GM23248 (cell line): ENCODE measurements around the gene COL23A1. TPM values are rescaled to one million over a fixed set of nuclear protein-coding genes. Genes with fewer than 3 reads are reported as not detected.

Experiments used
- DNase-seq: peaks from one replicate; pipeline ENCODE4 v3.0.0-alpha.2; 2015
- H2AFZ ChIP-seq: fragments of 200-600 bp; sonication (generic); 2 replicates; pipeline ENCODE4 v1.6.1; 2016; ENCODE audit warnings: antibody characterized with exemption
- H3F3A ChIP-seq: fragments of 200-600 bp; sonication (generic); 2 replicates; pipeline ENCODE4 v1.6.1; 2016; ENCODE audit warnings: mild to moderate bottlenecking, antibody characterized with exemption, mixed run types; ENCODE audit not compliant: insufficient read depth
- H3K27ac ChIP-seq: fragments of 200-600 bp; sonication (generic); 2 replicates; pipeline ENCODE4 v1.5.1; 2016; ENCODE audit warnings: mild to moderate bottlenecking
- H3K27me3 ChIP-seq: fragments of 200-600 bp; sonication (generic); replicated peaks from 2 replicates; pipeline ENCODE4 v1.6.1; 2016; ENCODE audit warnings: mild to moderate bottlenecking; ENCODE audit not compliant: insufficient read depth
- H3K36me3 ChIP-seq: fragments of 200-600 bp; sonication (generic); 2 replicates; pipeline ENCODE4 v1.6.1; 2016; ENCODE audit warnings: low read depth, mild to moderate bottlenecking
- H3K4me1 ChIP-seq: fragments of 200-600 bp; sonication (generic); 2 replicates; pipeline ENCODE4 v1.6.1; 2016; ENCODE audit warnings: mild to moderate bottlenecking; ENCODE audit not compliant: insufficient read depth
- H3K4me2 ChIP-seq: fragments of 200-600 bp; sonication (generic); one replicate; pipeline ENCODE4 v1.6.1; 2016; ENCODE audit warnings: mild to moderate bottlenecking; ENCODE audit not compliant: unreplicated experiment
- H3K4me3 ChIP-seq: fragments of 200-600 bp; sonication (generic); 2 replicates; pipeline ENCODE4 v1.5.1; 2016; ENCODE audit warnings: mild to moderate bottlenecking
- H3K79me2 ChIP-seq: fragments of 200-600 bp; sonication (generic); 2 replicates; pipeline ENCODE4 v1.6.1; 2016; ENCODE audit warnings: mild to moderate bottlenecking; ENCODE audit not compliant: insufficient read depth
- H3K9ac ChIP-seq: fragments of 200-600 bp; sonication (generic); 2 replicates; pipeline ENCODE4 v1.6.1; 2016; ENCODE audit warnings: mild to moderate bottlenecking
- H3K9me2 ChIP-seq: fragments of 200-600 bp; sonication (generic); 2 replicates; pipeline ENCODE4 v1.6.1; 2016; ENCODE audit warnings: mixed run types, mild to moderate bottlenecking, moderate library complexity; ENCODE audit not compliant: insufficient read depth
- H3K9me3 ChIP-seq: fragments of 200-600 bp; sonication (generic); one replicate; pipeline ENCODE4 v1.6.1; 2017; ENCODE audit warnings: low read depth
- H4K20me1 ChIP-seq: fragments of 200-600 bp; sonication (generic); 2 replicates; pipeline ENCODE4 v1.6.0; 2016; ENCODE audit not compliant: insufficient read depth
- EZH2 ChIP-seq: fragments of 200-600 bp; sonication (generic); IDR thresholded peaks from 2 replicates; pipeline ENCODE4 v1.6.1; 2018; ENCODE audit warnings: antibody characterized with exemption, mild to moderate bottlenecking; ENCODE audit not compliant: insufficient read depth, poor library complexity, severe bottlenecking
- EZH2phosphoT487 ChIP-seq: fragments of 200-600 bp; sonication (generic); IDR thresholded peaks from 2 replicates; pipeline ENCODE4 v1.6.1; 2018; ENCODE audit warnings: antibody characterized with exemption, moderate library complexity, mild to moderate bottlenecking, low read depth; ENCODE audit not compliant: insufficient read depth
- WGBS, 2 experiments: methylation state at CpG; one replicate each; pipeline ENCODE4 v1.1.6; 2015 to 2017; ENCODE audit warnings: low lambda C conversion rate in 2 of 2, low coverage in 1 of 2; ENCODE audit errors: missing lambda C conversion rate in 2 of 2; 5-methylcytosine and 5-hydroxymethylcytosine counted together
- in situ Hi-C: fragments of 300-500 bp; cut with MboI; formaldehyde crosslinking; loops from 2 replicates; pipeline ENCODE4 v1.15.0; 2020
- polyA plus RNA-seq: library from polyadenylated mRNA; unstranded; fragments of >200 nt; fragmentation: Nextera tagmentation; extraction: Ambion mirVana; gene quantifications from 2 replicates; pipeline ENCODE4 v1.2.1, GENCODE V29; 2016
- total RNA-seq: library from RNA; depleted of rRNA; stranded (reverse); fragments of >200 nt; shearing (Covaris generic); gene quantifications from 2 replicates; pipeline ENCODE4 v1.2.3, GENCODE V29; 2014

Gene COL23A1
- total and polyA plus RNA-seq, 2 experiments from 2014 or later, result not detected

GRCh38 chr5:178532666-178533065 lies 57.5 kb downstream of the COL23A1 start:
- Histone ChIP-seq H3K9me2 (no peaks in the 10 kb centered on the region), H3K4me1 (no peaks in the 10 kb centered on the region), H3K9ac (no peak overlapping the region), H3K79me2 (no peaks in the 10 kb centered on the region), H3F3A (no peaks in the 10 kb centered on the region), H3K9me3 (no peaks in the 10 kb centered on the region), H3K27ac (no peak overlapping the region), H3K27me3 (no peaks in the 10 kb centered on the region), H3K4me3 (no peak overlapping the region), H4K20me1 (no peaks in the 10 kb centered on the region), H3K4me2 (no peak overlapping the region), H2AFZ (no peak overlapping the region), H3K36me3 (no peaks in the 10 kb centered on the region)
- in situ Hi-C loops, result no loop called here
- TF ChIP-seq EZH2phosphoT487, result no peak
- TF ChIP-seq EZH2, result no peak
- 43 to 48% methylated on average over 7 of the region's 7 CpGs for WGBS, 2 experiments
- no peak for DNase-seq

- in situ Hi-C loops, result no loop called here
- DNase-seq, result no peak
- no peaks in the 10 kb centered on the region for H3K79me2 ChIP-seq
- no peaks in the 10 kb centered on the region for H4K20me1 ChIP-seq
- H3K9me3 ChIP-seq, result no peaks in the 10 kb centered on the region
- no peaks in the 10 kb centered on the region for H3K4me1 ChIP-seq
- H3K4me3 ChIP-seq, result no peak overlapping the region
- H3K9me2 ChIP-seq, result no peaks in the 10 kb centered on the region
- no peak overlapping the region for H2AFZ ChIP-seq
- H3F3A ChIP-seq, result no peaks in the 10 kb centered on the region
- no peak overlapping the region for H3K27ac ChIP-seq
- no peak overlapping the region for H3K4me2 ChIP-seq
- 40 to 50% methylated on average over 5 of the region's 5 CpGs for WGBS, 2 experiments
- H3K27me3 ChIP-seq, result no peaks in the 10 kb centered on the region
- H3K9ac ChIP-seq, result no peak overlapping the region
- H3K36me3 ChIP-seq, result no peaks in the 10 kb centered on the region
- TF ChIP-seq EZH2phosphoT487 (no peak), EZH2 (no peak)
Measured at GRCh38 chr5:178532236-178532635, 58.0 kb downstream of the COL23A1 start.

GRCh38 chr5:178531786-178532185 lies 58.4 kb downstream of the COL23A1 start:
- Histone ChIP-seq H3K9me3 (no peaks in the 10 kb centered on the region), H4K20me1 (no peaks in the 10 kb centered on the region), H3K9me2 (no peaks in the 10 kb centered on the region), H3K9ac (no peak overlapping the region), H2AFZ (no peak overlapping the region), H3F3A (no peaks in the 10 kb centered on the region), H3K79me2 (no peaks in the 10 kb centered on the region), H3K4me1 (no peaks in the 10 kb centered on the region), H3K27ac (no peak overlapping the region), H3K4me2 (no peak overlapping the region), H3K36me3 (no peaks in the 10 kb centered on the region), H3K4me3 (no peak overlapping the region), H3K27me3 (no peaks in the 10 kb centered on the region)
- no peak for DNase-seq
- WGBS, 2 experiments, result 70 to 73% methylated on average over 11 of the region's 11 CpGs
- TF ChIP-seq EZH2phosphoT487 (no peak), EZH2 (no peak)
- in situ Hi-C loops, result no loop called here

DNA sequence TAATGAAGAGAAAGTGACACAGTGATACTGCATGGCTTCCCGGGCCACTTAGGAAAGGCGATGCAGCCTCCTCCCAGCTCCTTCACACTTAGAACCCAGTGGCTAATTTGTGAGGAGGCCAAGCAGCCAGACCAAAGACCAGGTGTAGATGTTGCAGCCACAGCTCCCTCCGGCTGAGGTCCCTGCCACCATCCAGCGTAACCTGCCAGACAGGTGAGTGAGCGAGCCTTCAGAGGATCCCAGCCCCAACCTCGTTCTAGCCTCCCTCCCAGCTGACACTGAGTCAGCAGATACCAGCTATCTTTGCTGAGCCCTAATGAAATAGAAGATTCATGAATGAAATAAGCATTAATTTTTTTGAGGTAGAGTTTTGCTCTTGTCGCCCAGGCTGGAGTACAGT lies 59.7 kb downstream of the COL23A1 start:
- no peak overlapping the region for H3K27ac ChIP-seq
- no peaks in the 10 kb centered on the region for H3F3A ChIP-seq
- TF ChIP-seq EZH2, result no peak
- no peak for TF ChIP-seq EZH2phosphoT487
- no peaks in the 10 kb centered on the region for H3K9me3 ChIP-seq
- no peak overlapping the region for H3K9ac ChIP-seq
- H3K9me2 ChIP-seq, result no peaks in the 10 kb centered on the region
- no peaks in the 10 kb centered on the region for H4K20me1 ChIP-seq
- H2AFZ ChIP-seq, result no peak overlapping the region
- no peak overlapping the region for H3K4me3 ChIP-seq
- in situ Hi-C loops, result no loop called here
- H3K4me2 ChIP-seq, result no peak overlapping the region
- no peaks in the 10 kb centered on the region for H3K4me1 ChIP-seq
- no peak for DNase-seq
- no peaks in the 10 kb centered on the region for H3K27me3 ChIP-seq
- no peaks in the 10 kb centered on the region for H3K79me2 ChIP-seq
- 63 to 73% methylated on average over 7 of the region's 7 CpGs for WGBS, 2 experiments
- no peaks in the 10 kb centered on the region for H3K36me3 ChIP-seq

GRCh38 chr5:178529080-178529479 lies 61.1 kb downstream of the COL23A1 start:
- TF ChIP-seq EZH2, result no peak
- H3K9ac ChIP-seq, result no peak overlapping the region
- no peak overlapping the region for H2AFZ ChIP-seq
- no peaks in the 10 kb centered on the region for H3K36me3 ChIP-seq
- H3K4me3 ChIP-seq, result no peak overlapping the region
- H3K4me1 ChIP-seq, result no peaks in the 10 kb centered on the region
- H3K9me2 ChIP-seq, result no peaks in the 10 kb centered on the region
- no peaks in the 10 kb centered on the region for H3K9me3 ChIP-seq
- in situ Hi-C loops, result no loop called here
- no peaks in the 10 kb centered on the region for H3K79me2 ChIP-seq
- no peaks in the 10 kb centered on the region for H3F3A ChIP-seq
- DNase-seq, result no peak
- H3K27ac ChIP-seq, result no peak overlapping the region
- WGBS, 2 experiments, result 34 to 35% methylated on average over 11 of the region's 11 CpGs
- no peaks in the 10 kb centered on the region for H4K20me1 ChIP-seq
- no peaks in the 10 kb centered on the region for H3K27me3 ChIP-seq
- H3K4me2 ChIP-seq, result no peak overlapping the region
